WTC11 (cell line): ENCODE measurements around the gene ACSF2.

ENCODE experiments used
- ATF2 ChIP-seq: sonication (generic); formaldehyde crosslinking; IDR thresholded peaks from 2 replicates; pipeline ENCODE4 v1.8.1; 2022; ENCODE audit warnings: low read depth, missing genetic modification reagents, borderline replicate concordance
- ATF3 ChIP-seq: sonication (generic); formaldehyde crosslinking; conservative IDR thresholded peaks from 2 replicates; pipeline ENCODE4 v1.8.1; 2022; ENCODE audit warnings: mild to moderate bottlenecking, missing genetic modification reagents
- CREB1 ChIP-seq: sonication (generic); formaldehyde crosslinking; IDR thresholded peaks from 2 replicates; pipeline ENCODE4 v1.8.0; 2023; ENCODE audit warnings: mild to moderate bottlenecking, missing genetic modification reagents
- CTCF ChIP-seq: fragments of 200-600 bp; IDR thresholded peaks from 2 replicates; pipeline ENCODE4 v1.8.0; 2022; ENCODE audit warnings: antibody characterized with exemption
- IRF1 ChIP-seq: sonication (generic); formaldehyde crosslinking; IDR thresholded peaks from 2 replicates; pipeline ENCODE4 v1.8.0; 2023; ENCODE audit warnings: missing genetic modification reagents
- SMAD4 ChIP-seq: sonication (generic); formaldehyde crosslinking; IDR thresholded peaks from 2 replicates; pipeline ENCODE4 v1.8.0; 2022; ENCODE audit warnings: mild to moderate bottlenecking, missing genetic modification reagents
- ZNF512 ChIP-seq: sonication (generic); formaldehyde crosslinking; IDR thresholded peaks from 2 replicates; pipeline ENCODE4 v1.8.1; 2022; ENCODE audit warnings: missing genetic modification reagents, borderline replicate concordance

GRCh38 chr17:50424246-50424995 lies 1.6 kb upstream of the ACSF2 start:
- TF ChIP-seq CTCF (no peak), ATF2 (CRISPR knock-in tag) (no peak), ZNF512 (CRISPR knock-in tag) (no peak), SMAD4 (CRISPR knock-in tag) (no peak), ATF3 (CRISPR knock-in tag) (no peak), IRF1 (CRISPR knock-in tag) (no peak), CREB1 (CRISPR knock-in tag) (no peak)
